Activated naive CD4-positive, alpha-beta T cell treated with anti-CD3 and anti-CD28 coated beads, Interleukin-2, amount 10 ng/mL, durations not matched to agents 7 days and 5 days (primary cell): Measurements from ENCODE around the gene TP53I11.

Source experiments
- CTCF ChIA-PET: fragments of 350-600 bp; sonication (Branson Sonifier 250); formaldehyde crosslinking; loops from one replicate; lab custom pipeline; 2021; ENCODE audit warnings: antibody characterized with exemption; lab: Charles Lee
- DNase-seq: peaks from one replicate; pipeline ENCODE4 v3.0.0-alpha.2; 2020
- H3K27ac Mint-ChIP-seq: one replicate; pipeline ENCODE4 v1.8.0; 2021; ENCODE audit warnings: mild to moderate bottlenecking, moderate library complexity, mixed read lengths
- H3K27me3 Mint-ChIP-seq: one replicate; pipeline ENCODE4 v1.8.0; 2021; ENCODE audit warnings: mild to moderate bottlenecking, mixed read lengths
- H3K36me3 Mint-ChIP-seq: one replicate; pipeline ENCODE4 v1.8.0; 2021; ENCODE audit warnings: mixed read lengths
- H3K4me1 Mint-ChIP-seq: one replicate; pipeline ENCODE4 v1.8.0; 2021; ENCODE audit warnings: mixed read lengths
- H3K4me3 Mint-ChIP-seq: one replicate; pipeline ENCODE4 v1.8.0; 2021; ENCODE audit warnings: mild to moderate bottlenecking, moderate library complexity, mixed read lengths
- H3K9me3 Mint-ChIP-seq: one replicate; pipeline ENCODE4 v1.8.0; 2021; ENCODE audit warnings: mixed read lengths

The TP53I11 gene

DNA sequence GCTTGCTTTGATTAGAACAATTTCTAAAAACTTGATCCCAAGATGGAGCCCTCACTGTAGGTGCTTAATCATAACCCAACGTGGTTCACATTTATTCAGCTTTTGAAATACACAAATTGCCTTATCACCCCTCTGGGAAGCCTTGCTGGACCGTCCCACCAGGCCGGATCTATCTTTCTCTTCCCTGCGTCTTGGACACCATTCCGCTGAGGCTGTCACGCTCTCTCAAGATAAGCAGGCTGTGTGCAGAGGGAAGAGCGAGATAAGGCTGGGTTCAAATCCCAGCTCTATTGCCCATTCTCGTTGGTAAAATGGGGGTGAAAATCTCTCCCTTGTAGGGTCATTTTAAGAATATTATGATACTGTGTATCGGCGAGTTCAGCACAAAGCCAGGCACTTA lies 20.5 kb upstream of the TP53I11 start:
- Mint-ChIP-seq H3K27ac (no peak overlapping the region), H3K4me1 (no peaks in the 10 kb centered on the region), H3K27me3 (peaks cover 11% of the 10 kb centered on the region), H3K9me3 (no peaks in the 10 kb centered on the region), H3K36me3 (no peaks in the 10 kb centered on the region), H3K4me3 (no peak overlapping the region)
- DNase-seq, result no peak
- CTCF ChIA-PET, result no interaction called here

GRCh38 chr11:44970293-44970692 lies 19.6 kb upstream of the TP53I11 start:
- CTCF ChIA-PET, result no interaction called here
- peaks cover 14% of the 10 kb centered on the region for H3K27me3 Mint-ChIP-seq
- H3K27ac Mint-ChIP-seq, result no peak overlapping the region
- H3K9me3 Mint-ChIP-seq, result no peaks in the 10 kb centered on the region
- no peak for DNase-seq
- no peaks in the 10 kb centered on the region for H3K36me3 Mint-ChIP-seq
- no peaks in the 10 kb centered on the region for H3K4me1 Mint-ChIP-seq
- H3K4me3 Mint-ChIP-seq, result no peak overlapping the region

DNA sequence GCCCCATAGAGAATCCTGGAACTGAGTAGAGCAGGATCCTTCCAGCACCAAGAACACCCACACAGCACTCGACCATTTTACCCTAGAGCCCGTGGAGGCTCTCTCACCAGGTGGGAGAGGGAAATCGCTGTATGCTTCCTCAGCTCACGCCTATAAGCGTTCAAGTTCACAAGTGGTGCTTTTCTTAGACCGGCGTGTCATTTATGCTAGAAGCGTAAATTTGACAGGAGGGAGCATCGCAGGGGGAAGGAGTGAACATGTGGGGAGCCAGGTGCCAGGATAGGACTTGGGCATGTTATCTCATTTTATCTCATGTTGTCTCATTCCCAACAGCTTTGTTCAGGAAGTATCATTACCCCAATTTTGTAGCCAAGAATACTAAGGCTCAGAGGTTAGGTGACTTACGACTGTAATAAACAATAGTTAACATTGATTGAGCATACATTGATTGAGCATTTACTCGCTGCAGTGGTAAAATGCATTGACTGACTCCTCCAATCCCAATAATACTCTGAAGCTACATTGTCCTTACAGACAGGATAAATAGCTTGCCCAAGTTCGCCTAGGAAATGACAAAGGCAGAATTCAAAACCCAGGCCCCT lies 19.1 kb upstream of the TP53I11 start:
- no peaks in the 10 kb centered on the region for H3K9me3 Mint-ChIP-seq
- CTCF ChIA-PET, result interaction anchor here (0.8 to 1.7 kb wide), 2 partner anchors 41 to 43 kb away, joined by 3 to 4 read pairs; no protein-coding TSS in a partner anchor
- H3K27ac Mint-ChIP-seq, result no peak overlapping the region
- no peaks in the 10 kb centered on the region for H3K4me1 Mint-ChIP-seq
- H3K36me3 Mint-ChIP-seq, result no peaks in the 10 kb centered on the region
- H3K27me3 Mint-ChIP-seq, result peaks cover 15% of the 10 kb centered on the region
- DNase-seq, result no peak
- H3K4me3 Mint-ChIP-seq, result no peak overlapping the region

- Mint-ChIP-seq H3K4me3 (no peak overlapping the region), H3K36me3 (no peaks in the 10 kb centered on the region), H3K27me3 (peaks cover 25% of the 10 kb centered on the region), H3K27ac (no peak overlapping the region), H3K9me3 (no peaks in the 10 kb centered on the region), H3K4me1 (no peaks in the 10 kb centered on the region)
- CTCF ChIA-PET, result interaction anchor here (1.4 to 1.7 kb wide), 2 partner anchors 36 to 40 kb away, joined by 3 to 4 read pairs; no protein-coding TSS in a partner anchor
- DNase-seq, result no peak
These were observed 17.8 kb upstream of the TP53I11 start for GRCh38 chr11:44968510-44968909.

- CTCF ChIA-PET, result interaction anchor here (1.4 to 1.7 kb wide), 2 partner anchors 36 to 39 kb away, joined by 3 to 4 read pairs; no protein-coding TSS in a partner anchor
These were observed 17.3 kb upstream of the TP53I11 start for GRCh38 chr11:44967930-44968496.

DNA sequence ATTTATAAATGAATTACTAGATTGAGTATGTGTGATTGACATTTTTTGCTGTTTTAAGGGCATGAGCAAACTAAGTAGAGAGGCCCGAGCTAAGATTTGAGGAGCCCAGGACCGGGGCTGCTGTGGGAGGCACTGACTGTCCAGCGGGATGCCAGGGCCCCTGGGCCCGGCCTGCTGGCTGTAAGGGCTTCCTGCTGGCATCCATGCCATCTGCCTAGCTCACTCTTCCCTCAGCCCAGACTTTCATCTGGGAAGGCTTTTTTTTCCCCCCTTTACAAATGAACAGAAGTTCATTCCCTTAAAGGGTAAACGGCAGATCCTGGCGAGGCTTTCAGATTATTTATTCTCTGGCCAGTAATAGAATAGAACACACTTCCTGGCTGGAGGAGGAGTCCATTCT lies 16.0 kb upstream of the TP53I11 start:
- Mint-ChIP-seq H3K4me3 (no peak overlapping the region), H3K9me3 (no peaks in the 10 kb centered on the region), H3K27ac (no peak overlapping the region), H3K36me3 (no peaks in the 10 kb centered on the region), H3K4me1 (no peaks in the 10 kb centered on the region), H3K27me3 (peaks cover 25% of the 10 kb centered on the region)
- CTCF ChIA-PET, result interaction anchor here (1.5 kb wide), 1 partner anchor 39 kb away, joined by 3 read pairs; no protein-coding TSS in a partner anchor
- DNase-seq, result no peak

More at GRCh38 chr11:44967930-44968496, 17.3 kb upstream of the TP53I11 start:
- Mint-ChIP-seq H3K27me3 (peaks cover 25% of the 10 kb centered on the region), H3K4me3 (no peak overlapping the region), H3K27ac (no peak overlapping the region), H3K9me3 (no peaks in the 10 kb centered on the region), H3K4me1 (no peaks in the 10 kb centered on the region), H3K36me3 (no peaks in the 10 kb centered on the region)
- no peak for DNase-seq

GRCh38 chr11:44964526-44965209 lies 14.0 kb upstream of the TP53I11 start:
- Mint-ChIP-seq H3K4me3 (no peak overlapping the region), H3K9me3 (no peaks in the 10 kb centered on the region), H3K36me3 (no peaks in the 10 kb centered on the region), H3K4me1 (no peaks in the 10 kb centered on the region), H3K27ac (no peak overlapping the region), H3K27me3 (peaks cover 32% of the 10 kb centered on the region)
- DNase-seq, result no peak
- CTCF ChIA-PET, result interaction anchor here (1.2 to 2.1 kb wide), 3 partner anchors 10 to 28 kb away, joined by 3 to 7 read pairs (median 6); no protein-coding TSS in a partner anchor

GRCh38 chr11:44963948-44964347 lies 13.3 kb upstream of the TP53I11 start:
- no peaks in the 10 kb centered on the region for H3K4me1 Mint-ChIP-seq
- no peaks in the 10 kb centered on the region for H3K9me3 Mint-ChIP-seq
- H3K36me3 Mint-ChIP-seq, result no peaks in the 10 kb centered on the region
- peaks cover 32% of the 10 kb centered on the region for H3K27me3 Mint-ChIP-seq
- H3K4me3 Mint-ChIP-seq, result no peak overlapping the region
- no peak for DNase-seq
- no peak overlapping the region for H3K27ac Mint-ChIP-seq
- CTCF ChIA-PET, result interaction anchor here (1.9 to 2.1 kb wide), 2 partner anchors 9 to 28 kb away, joined by 6 to 7 read pairs; no protein-coding TSS in a partner anchor

- H3K36me3 Mint-ChIP-seq, result no peaks in the 10 kb centered on the region
- H3K27ac Mint-ChIP-seq, result no peak overlapping the region
- no peaks in the 10 kb centered on the region for H3K9me3 Mint-ChIP-seq
- H3K4me3 Mint-ChIP-seq, result no peak overlapping the region
- DNase-seq, result no peak
- CTCF ChIA-PET, result interaction anchor here (1.9 kb wide), 1 partner anchor 8 kb away, joined by 6 read pairs; no protein-coding TSS in a partner anchor
- H3K27me3 Mint-ChIP-seq, result peaks cover 32% of the 10 kb centered on the region
- H3K4me1 Mint-ChIP-seq, result no peaks in the 10 kb centered on the region
These were observed 12.5 kb upstream of the TP53I11 start for GRCh38 chr11:44963136-44963535.

- CTCF ChIA-PET, result no interaction called here
- Mint-ChIP-seq H3K9me3 (no peaks in the 10 kb centered on the region), H3K27me3 (peaks cover 32% of the 10 kb centered on the region), H3K4me3 (no peak overlapping the region), H3K4me1 (no peaks in the 10 kb centered on the region), H3K36me3 (no peaks in the 10 kb centered on the region), H3K27ac (no peak overlapping the region)
- no peak for DNase-seq
These were observed 11.8 kb upstream of the TP53I11 start for GRCh38 chr11:44962464-44962863.

- H3K27me3 Mint-ChIP-seq, result peaks cover 31% of the 10 kb centered on the region
- no peaks in the 10 kb centered on the region for H3K9me3 Mint-ChIP-seq
- H3K4me3 Mint-ChIP-seq, result no peak overlapping the region
- CTCF ChIA-PET, result interaction anchor here (0.6 to 1.2 kb wide), 2 partner anchors 24 to 33 kb away, joined by 3 read pairs; no protein-coding TSS in a partner anchor
- no peaks in the 10 kb centered on the region for H3K4me1 Mint-ChIP-seq
- no peak overlapping the region for H3K27ac Mint-ChIP-seq
- DNase-seq, result no peak
- no peaks in the 10 kb centered on the region for H3K36me3 Mint-ChIP-seq
These were observed 9.6 kb upstream of the TP53I11 start for GRCh38 chr11:44960200-44960845.

GRCh38 chr11:44959064-44959463 lies 8.4 kb upstream of the TP53I11 start:
- Mint-ChIP-seq H3K27ac (no peak overlapping the region), H3K27me3 (peaks cover 30% of the 10 kb centered on the region), H3K4me3 (no peak overlapping the region), H3K36me3 (no peaks in the 10 kb centered on the region), H3K4me1 (no peaks in the 10 kb centered on the region), H3K9me3 (no peaks in the 10 kb centered on the region)
- no peak for DNase-seq
- CTCF ChIA-PET, result interaction anchor here (0.9 to 1.7 kb wide), 4 partner anchors 32 to 293 kb away, joined by 3 to 5 read pairs (median 3); no protein-coding TSS in a partner anchor

DNA sequence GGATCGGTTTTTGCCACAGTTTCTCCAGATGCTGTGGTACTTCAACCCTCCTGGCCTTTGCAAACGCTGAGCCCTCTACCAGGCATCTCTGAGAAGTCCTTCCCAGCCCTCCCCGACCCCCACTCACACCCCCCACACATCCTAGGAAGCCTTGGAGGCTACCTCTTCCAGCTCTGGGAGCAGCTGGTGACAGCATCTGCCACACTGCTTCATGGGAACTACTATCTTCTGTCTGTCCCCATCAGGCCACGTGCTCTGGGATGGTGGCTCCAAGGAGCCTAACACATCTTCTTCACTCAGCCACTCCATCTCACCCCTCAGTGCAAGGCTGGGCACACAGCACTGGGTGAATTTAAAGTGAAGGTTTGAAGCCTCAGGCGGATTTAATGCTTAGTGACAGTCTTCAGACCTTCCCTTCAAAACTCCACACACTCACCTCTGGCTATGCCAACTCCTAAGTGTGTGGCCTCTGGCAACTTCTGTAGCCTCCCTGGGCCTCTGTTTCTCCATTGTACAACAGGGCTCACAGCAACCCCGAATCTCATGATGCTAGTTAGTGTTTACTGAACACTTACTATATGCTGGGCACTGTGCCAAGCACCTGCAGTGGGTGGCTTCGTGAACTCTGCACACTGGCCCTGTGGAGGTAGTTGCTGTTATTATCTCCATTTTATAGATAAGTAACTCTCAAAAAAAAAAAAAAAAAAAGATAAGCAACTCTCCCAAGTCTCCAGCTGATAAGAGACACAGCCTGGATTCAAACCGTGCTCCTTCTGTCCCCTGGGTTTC lies 7.3 kb upstream of the TP53I11 start:
- Mint-ChIP-seq H3K9me3 (no peaks in the 10 kb centered on the region), H3K36me3 (no peaks in the 10 kb centered on the region), H3K27ac (no peak overlapping the region), H3K27me3 (peaks cover 27% of the 10 kb centered on the region), H3K4me1 (no peaks in the 10 kb centered on the region), H3K4me3 (no peak overlapping the region)
- no peak for DNase-seq
- CTCF ChIA-PET, result interaction anchor here (1.7 kb wide), 1 partner anchor 145 kb away, joined by 3 read pairs; no protein-coding TSS in a partner anchor
